Measurements from ENCODE around the gene MRO.

DNA sequence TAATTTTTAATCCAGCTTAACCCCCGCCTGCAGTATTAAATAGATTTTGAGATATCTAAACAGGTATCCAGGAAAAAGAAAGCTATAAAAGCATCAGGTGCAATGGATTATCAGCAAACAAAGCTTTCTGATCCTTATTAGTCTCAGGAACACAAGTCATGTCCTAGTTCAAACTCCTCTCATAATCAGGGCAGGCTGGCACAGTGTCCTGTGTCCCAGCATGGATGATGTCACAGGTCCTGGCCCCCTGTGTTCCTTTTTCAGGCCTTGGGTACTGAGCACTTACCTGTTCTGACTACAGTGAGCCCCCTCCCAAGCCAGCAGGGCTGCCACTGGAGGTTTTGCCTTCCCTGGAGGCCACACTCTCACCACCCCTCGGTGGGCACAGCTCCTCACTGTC is 19.5 kb upstream of the MRO start:
- TF ChIP-seq CEBPB (IDR thresholded peaks at IDR 0.05), result no peak
- TF ChIP-seq, protein P1, sequence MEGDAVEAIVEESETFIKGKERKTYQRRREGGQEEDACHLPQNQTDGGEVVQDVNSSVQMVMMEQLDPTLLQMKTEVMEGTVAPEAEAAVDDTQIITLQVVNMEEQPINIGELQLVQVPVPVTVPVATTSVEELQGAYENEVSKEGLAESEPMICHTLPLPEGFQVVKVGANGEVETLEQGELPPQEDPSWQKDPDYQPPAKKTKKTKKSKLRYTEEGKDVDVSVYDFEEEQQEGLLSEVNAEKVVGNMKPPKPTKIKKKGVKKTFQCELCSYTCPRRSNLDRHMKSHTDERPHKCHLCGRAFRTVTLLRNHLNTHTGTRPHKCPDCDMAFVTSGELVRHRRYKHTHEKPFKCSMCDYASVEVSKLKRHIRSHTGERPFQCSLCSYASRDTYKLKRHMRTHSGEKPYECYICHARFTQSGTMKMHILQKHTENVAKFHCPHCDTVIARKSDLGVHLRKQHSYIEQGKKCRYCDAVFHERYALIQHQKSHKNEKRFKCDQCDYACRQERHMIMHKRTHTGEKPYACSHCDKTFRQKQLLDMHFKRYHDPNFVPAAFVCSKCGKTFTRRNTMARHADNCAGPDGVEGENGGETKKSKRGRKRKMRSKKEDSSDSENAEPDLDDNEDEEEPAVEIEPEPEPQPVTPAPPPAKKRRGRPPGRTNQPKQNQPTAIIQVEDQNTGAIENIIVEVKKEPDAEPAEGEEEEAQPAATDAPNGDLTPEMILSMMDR (IDR thresholded peaks at IDR 0.05), result no peak

Measured in A549 (cell line).